Smooth muscle cell (in vitro differentiated cells): Measurements from ENCODE around the gene TBX21. TPM values are rescaled to one million over a fixed set of nuclear protein-coding genes. Genes with fewer than 3 reads are reported as not detected.

Experiments
- DNase-seq: peaks from one replicate; lab custom pipeline; 2025; ENCODE audit not compliant: unreplicated experiment; lab: John Stamatoyannopoulos, UW
- H2AFZ ChIP-seq: fragments of 200-600 bp; sonication (generic); 2 replicates; pipeline ENCODE4 v1.6.0; 2016; ENCODE audit warnings: antibody characterized with exemption, low read depth, mild to moderate bottlenecking
- H3F3A ChIP-seq: fragments of 200-600 bp; sonication (generic); 2 replicates; pipeline ENCODE4 v1.6.0; 2017; ENCODE audit warnings: antibody characterized with exemption, low read depth
- H3K27ac ChIP-seq: fragments of 200-600 bp; sonication (generic); 2 replicates; pipeline ENCODE4 v1.5.1; 2016; ENCODE audit warnings: low read depth, mild to moderate bottlenecking
- H3K27me3 ChIP-seq: fragments of 200-600 bp; sonication (generic); 2 replicates; pipeline ENCODE4 v1.6.1; 2016; ENCODE audit warnings: low read depth, mild to moderate bottlenecking
- H3K36me3 ChIP-seq: fragments of 200-600 bp; sonication (generic); 2 replicates; pipeline ENCODE4 v1.5.1; 2016; ENCODE audit warnings: low read depth
- H3K4me1 ChIP-seq: fragments of 200-600 bp; sonication (generic); 2 replicates; pipeline ENCODE4 v1.5.1; 2016; ENCODE audit warnings: low read depth
- H3K4me2 ChIP-seq: fragments of 200-600 bp; sonication (generic); 2 replicates; pipeline ENCODE4 v1.6.0; 2016; ENCODE audit warnings: mild to moderate bottlenecking
- H3K4me3 ChIP-seq: fragments of 200-600 bp; sonication (generic); 2 replicates; pipeline ENCODE4 v1.5.1; 2016; ENCODE audit warnings: mild to moderate bottlenecking
- H3K79me2 ChIP-seq: fragments of 200-600 bp; sonication (generic); 2 replicates; pipeline ENCODE4 v1.6.0; 2016; ENCODE audit warnings: low read depth, mild to moderate bottlenecking
- H3K9ac ChIP-seq: fragments of 200-600 bp; sonication (generic); 2 replicates; pipeline ENCODE4 v1.6.0; 2016; ENCODE audit warnings: low read depth
- H3K9me3 ChIP-seq: fragments of 200-600 bp; sonication (generic); replicated peaks from 2 replicates; pipeline ENCODE4 v1.5.1; 2016; ENCODE audit warnings: low read depth
- H4K20me1 ChIP-seq: fragments of 200-600 bp; sonication (generic); 2 replicates; pipeline ENCODE4 v1.6.0; 2016; ENCODE audit warnings: low read depth
- WGBS: methylation state at CpG from one replicate; pipeline ENCODE4 v1.1.7; 2016; ENCODE audit warnings: low lambda C conversion rate; 5-methylcytosine and 5-hydroxymethylcytosine counted together
- polyA plus RNA-seq: library from polyadenylated mRNA; unstranded; fragments of >200 nt; fragmentation: Nextera tagmentation; extraction: Ambion mirVana; gene quantifications from 2 replicates; pipeline ENCODE4 v1.2.1, GENCODE V29; 2016
- total RNA-seq: library from RNA; depleted of rRNA; stranded (reverse); fragments of >200 nt; gene quantifications from 2 replicates; pipeline ENCODE4 v1.2.3, GENCODE V29; 2014
- TF ChIP-seq, protein P1 (sequence below): fragments of 200-600 bp; sonication (generic); IDR thresholded peaks from 2 replicates; pipeline ENCODE4 v1.5.1; 2017; ENCODE audit warnings: borderline replicate concordance, mild to moderate bottlenecking, antibody characterized with exemption; ENCODE audit not compliant: insufficient read depth, poor library complexity, severe bottlenecking

TBX21 gene
- total and polyA plus RNA-seq, 2 experiments from 2014 or later = not detected

DNA sequence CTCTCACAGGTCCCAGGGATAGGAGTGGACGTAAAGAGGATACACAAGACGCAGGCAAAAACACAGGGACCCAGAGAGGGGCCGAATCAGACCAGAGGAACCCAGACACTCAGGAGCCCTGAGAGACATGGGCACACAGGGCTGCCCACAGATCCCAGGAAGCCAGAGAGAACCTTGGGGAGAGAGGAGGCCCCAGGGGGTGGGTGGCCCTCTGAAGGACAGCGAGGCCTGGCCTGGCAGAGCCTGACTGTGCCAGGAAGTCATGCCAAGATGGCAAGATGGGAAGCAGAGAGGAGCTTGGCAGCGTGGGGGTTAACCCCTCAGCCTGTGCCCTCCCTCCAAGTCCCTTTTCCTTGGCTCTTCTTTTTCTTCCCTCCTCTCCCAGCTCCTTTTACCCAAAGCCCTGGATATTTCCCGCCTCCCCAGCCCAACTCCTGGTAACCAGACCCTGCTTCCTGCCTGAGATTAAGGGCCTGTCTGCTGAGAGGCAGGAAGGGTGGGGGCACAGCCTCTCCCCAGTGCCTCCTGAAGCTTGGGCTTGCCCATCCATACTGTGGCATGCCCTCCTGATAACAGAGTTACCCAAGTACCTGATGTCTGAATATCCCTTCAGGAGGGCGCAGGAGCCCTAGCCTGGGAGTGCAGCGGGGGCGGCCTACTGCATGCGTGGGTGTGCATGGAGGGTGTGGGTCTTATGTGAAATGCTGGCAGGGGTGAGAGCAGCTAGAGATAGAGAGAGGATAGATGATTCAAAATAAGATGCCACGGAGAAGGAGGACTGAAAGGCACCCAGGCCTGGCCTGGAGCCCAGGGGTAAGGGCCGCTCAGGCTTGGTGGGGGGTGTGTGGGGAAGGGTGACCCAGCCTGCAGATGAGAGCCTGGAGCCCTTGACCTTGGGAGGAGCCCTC, 6.0 kb upstream of the TBX21 start:
- Histone ChIP-seq H3K4me3 (no peak overlapping the region), H2AFZ (no peak overlapping the region), H3K79me2 (no peaks in the 10 kb centered on the region), H3K4me2 (no peak overlapping the region), H3K4me1 (no peaks in the 10 kb centered on the region), H3K9me3 (no peaks in the 10 kb centered on the region), H3K36me3 (no peaks in the 10 kb centered on the region), H3K27ac (no peak overlapping the region), H4K20me1 (no peaks in the 10 kb centered on the region), H3K9ac (no peak overlapping the region), H3K27me3 (peaks cover 25% of the 10 kb centered on the region), H3F3A (no peaks in the 10 kb centered on the region)
- TF ChIP-seq, protein P1, sequence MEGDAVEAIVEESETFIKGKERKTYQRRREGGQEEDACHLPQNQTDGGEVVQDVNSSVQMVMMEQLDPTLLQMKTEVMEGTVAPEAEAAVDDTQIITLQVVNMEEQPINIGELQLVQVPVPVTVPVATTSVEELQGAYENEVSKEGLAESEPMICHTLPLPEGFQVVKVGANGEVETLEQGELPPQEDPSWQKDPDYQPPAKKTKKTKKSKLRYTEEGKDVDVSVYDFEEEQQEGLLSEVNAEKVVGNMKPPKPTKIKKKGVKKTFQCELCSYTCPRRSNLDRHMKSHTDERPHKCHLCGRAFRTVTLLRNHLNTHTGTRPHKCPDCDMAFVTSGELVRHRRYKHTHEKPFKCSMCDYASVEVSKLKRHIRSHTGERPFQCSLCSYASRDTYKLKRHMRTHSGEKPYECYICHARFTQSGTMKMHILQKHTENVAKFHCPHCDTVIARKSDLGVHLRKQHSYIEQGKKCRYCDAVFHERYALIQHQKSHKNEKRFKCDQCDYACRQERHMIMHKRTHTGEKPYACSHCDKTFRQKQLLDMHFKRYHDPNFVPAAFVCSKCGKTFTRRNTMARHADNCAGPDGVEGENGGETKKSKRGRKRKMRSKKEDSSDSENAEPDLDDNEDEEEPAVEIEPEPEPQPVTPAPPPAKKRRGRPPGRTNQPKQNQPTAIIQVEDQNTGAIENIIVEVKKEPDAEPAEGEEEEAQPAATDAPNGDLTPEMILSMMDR = no peak
- WGBS = 84% methylated on average over 11 of the region's 12 CpGs
- DNase-seq = no peak

GRCh38 chr17:47727704-47728036, 5.4 kb upstream of the TBX21 start:
- Histone ChIP-seq H3K79me2 (no peaks in the 10 kb centered on the region), H3K4me2 (no peak overlapping the region), H3K4me3 (no peak overlapping the region), H3K4me1 (no peaks in the 10 kb centered on the region), H3K9me3 (no peaks in the 10 kb centered on the region), H3K27me3 (peaks cover 31% of the 10 kb centered on the region), H3K9ac (no peak overlapping the region), H2AFZ (no peak overlapping the region), H3F3A (no peaks in the 10 kb centered on the region), H3K36me3 (no peaks in the 10 kb centered on the region), H3K27ac (no peak overlapping the region), H4K20me1 (no peaks in the 10 kb centered on the region)
- TF ChIP-seq, protein P1 = no peak
- DNase-seq = no peak
- 88% methylated on average over 9 of the region's 9 CpGs for WGBS

DNA sequence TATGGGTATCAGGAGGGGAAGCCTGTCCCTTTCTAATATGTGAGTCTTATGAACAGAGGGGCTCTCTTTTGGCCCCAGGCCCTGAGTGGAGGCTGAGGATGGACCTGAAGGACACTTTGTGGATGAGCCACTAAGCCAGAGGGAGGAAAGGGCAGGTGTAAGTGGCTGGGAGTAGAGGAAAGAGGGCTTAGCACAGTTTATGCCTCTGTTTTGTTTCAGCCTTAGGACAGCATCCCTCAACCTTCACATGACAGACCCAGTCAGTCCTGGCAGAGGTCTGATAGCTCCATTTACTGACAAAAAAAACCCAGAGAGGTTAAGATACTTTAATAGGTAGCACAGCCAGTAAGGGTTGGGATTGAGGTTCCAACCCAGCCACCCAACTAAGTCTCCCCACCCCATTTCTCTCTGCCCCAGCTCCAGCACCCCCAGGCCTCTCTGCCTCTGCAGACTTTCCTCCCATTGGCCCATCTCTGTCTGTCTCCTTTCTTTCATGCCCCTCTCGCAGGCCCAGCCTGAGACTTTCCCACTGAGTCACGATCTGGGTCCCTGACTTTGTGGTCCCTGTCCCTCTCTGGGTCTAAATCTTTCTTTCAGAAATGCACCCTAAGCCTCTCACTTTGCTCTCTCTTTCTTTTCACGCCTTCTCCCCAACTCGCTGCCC, 4.7 kb upstream of the TBX21 start:
- no peak overlapping the region for H3K27ac ChIP-seq
- H3K79me2 ChIP-seq = no peaks in the 10 kb centered on the region
- H3K4me3 ChIP-seq = no peak overlapping the region
- no peak overlapping the region for H3K9ac ChIP-seq
- H2AFZ ChIP-seq = no peak overlapping the region
- no peak overlapping the region for H3K4me2 ChIP-seq
- DNase-seq = no peak
- TF ChIP-seq, protein P1 = no peak
- 89% methylated on average over 4 of the region's 4 CpGs for WGBS
- peaks cover 38% of the 10 kb centered on the region for H3K27me3 ChIP-seq
- H3K4me1 ChIP-seq = no peaks in the 10 kb centered on the region
- no peaks in the 10 kb centered on the region for H3F3A ChIP-seq
- H3K36me3 ChIP-seq = no peaks in the 10 kb centered on the region
- no peaks in the 10 kb centered on the region for H4K20me1 ChIP-seq
- H3K9me3 ChIP-seq = no peaks in the 10 kb centered on the region
